Stimulated activated CD8-positive, alpha-beta memory T cell treated with anti-CD3 and anti-CD28 coated beads, Interleukin-7, amount 100 ng/mL, for 4 hours (primary cell): Measurements from ENCODE around the gene RECQL.

Experiments used
- DNase-seq, 2 donors: peaks; one replicate each; pipeline ENCODE4 v3.0.0-alpha.2; 2020; ENCODE audit warnings: low read depth in 2 of 2

The RECQL gene, protein sequence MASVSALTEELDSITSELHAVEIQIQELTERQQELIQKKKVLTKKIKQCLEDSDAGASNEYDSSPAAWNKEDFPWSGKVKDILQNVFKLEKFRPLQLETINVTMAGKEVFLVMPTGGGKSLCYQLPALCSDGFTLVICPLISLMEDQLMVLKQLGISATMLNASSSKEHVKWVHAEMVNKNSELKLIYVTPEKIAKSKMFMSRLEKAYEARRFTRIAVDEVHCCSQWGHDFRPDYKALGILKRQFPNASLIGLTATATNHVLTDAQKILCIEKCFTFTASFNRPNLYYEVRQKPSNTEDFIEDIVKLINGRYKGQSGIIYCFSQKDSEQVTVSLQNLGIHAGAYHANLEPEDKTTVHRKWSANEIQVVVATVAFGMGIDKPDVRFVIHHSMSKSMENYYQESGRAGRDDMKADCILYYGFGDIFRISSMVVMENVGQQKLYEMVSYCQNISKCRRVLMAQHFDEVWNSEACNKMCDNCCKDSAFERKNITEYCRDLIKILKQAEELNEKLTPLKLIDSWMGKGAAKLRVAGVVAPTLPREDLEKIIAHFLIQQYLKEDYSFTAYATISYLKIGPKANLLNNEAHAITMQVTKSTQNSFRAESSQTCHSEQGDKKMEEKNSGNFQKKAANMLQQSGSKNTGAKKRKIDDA

DNA sequence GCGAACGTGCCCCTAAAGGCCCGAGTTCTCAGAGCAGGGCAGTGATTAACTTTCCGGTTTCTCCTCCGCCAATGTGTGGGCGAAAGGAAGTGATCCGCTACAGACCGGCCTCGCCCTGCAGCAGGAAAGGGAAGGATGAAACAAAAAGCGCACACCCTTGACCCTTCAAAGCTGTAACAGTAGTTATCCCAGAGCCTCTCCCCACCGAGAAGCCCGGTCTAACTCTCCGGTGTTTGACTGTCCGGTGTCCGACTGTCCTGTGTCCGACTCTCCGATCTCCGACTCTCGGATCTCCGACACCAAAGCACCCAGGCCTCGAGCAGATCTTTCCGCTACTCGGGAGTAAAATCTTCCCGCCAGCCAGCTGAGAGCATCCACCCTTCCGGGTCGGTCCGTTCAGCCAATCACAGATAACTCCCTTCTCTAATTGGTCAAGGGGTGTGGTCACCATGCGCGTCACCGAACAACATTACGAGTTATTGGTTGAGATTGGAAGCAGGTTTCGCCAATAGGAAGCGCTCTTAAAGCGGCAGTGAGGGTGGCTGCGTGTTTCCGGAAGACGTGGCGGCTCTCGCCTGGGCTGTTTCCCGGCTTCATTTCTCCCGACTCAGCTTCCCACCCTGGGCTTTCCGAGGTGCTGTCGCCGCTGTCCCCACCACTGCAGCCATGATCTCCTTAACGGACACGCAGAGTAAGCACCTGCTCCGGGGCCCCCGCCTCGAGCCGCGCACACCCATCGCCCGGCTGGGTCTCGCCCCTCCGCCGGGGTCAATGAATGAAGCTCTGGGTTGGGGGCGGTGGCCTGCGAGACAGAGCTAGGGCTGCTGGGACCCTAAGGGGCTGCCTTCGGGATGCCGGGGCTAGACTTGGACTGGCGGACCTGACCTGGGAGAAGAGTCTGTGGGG lies at the start of gene RECQL, which contains the start of gene GOLT1B:
TSS of gene RECQL (minus strand) at position 378 of the 906 bp plus-strand sequence. CDS start 2,065 bp downstream, outside the sequence.
TSS of gene GOLT1B (plus strand) at position 532 of the 906 bp plus-strand sequence. CDS start at position 667, 135 bp downstream.
- peak; percentile 81 to 90 for DNase-seq

DNA sequence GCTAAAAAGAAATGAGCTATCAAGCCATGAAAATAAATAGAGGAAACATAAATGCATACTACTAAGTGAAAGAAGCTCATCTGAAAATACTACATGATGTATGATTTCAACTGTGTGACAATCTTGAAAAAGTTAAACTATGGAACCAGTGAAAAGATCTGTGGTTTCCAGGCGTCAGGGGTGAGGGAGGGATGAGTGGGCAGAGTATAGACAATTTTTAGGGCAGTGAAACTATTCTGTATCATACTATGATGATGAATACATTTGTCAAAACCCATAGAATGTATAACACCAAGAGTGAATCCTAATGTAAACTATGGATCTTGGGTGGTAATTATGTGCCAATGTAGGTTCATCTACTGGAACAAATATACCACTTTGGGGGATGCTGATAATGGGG lies 46.0 kb upstream of the RECQL start:
- no peak for DNase-seq

DNA sequence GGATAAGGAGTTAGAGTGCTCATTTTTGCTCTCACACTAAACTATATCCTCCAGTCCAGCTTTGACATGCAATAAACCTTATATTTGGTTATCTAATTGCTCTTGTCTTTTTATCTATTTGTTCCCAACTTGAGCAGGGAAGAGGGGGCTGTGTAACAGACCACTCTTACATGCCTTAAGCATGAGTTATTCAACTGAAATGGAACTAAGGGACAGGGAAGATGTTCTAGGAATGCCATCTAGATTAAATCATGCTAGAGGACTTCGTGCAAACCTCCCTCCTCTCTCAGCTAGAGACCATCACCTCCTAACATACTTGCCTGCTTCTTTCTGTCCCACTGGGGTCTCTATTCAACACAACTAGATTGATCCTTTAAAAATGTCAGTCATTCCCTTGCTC lies 45.3 kb upstream of the RECQL start:
- no peak for DNase-seq

DNA sequence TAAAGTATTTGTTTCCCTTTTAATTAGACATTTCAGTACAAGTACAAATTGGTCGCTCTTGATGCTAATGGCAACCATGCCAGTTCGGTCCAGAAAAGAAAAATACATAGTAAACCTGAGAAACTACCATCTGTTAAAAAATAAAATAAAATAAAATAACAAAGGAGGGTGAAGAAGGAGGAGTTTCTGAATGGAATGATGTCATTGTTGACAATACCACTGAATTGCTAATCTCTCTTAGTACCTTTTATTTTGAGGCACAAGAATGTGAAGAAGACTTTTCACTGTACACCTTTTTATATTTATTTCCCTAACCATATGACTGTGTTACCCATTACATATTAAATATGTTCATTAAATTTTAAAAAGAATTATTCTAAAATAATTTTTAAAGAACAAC lies 44.1 kb upstream of the RECQL start:
- no peak for DNase-seq

DNA sequence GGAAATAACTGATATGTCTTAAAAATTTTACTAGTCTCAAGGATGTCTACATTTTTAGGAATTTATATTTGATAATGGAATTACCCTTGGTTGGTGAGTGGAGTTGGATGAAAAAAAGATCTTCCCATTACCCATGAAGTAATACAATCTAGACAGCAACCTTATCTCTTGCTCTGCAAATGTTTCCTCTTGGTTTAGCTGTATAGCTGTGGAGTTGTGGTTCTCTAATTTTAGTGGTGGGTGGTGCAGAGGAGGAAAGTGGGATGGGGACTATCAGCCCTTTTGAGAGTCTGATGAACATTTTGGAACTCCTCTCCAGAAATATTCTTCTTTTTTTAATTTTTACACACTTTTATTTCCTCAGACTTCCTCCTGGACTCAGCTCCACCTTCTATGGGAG lies 41.7 kb upstream of the RECQL start:
- DNase-seq = no peak

DNA sequence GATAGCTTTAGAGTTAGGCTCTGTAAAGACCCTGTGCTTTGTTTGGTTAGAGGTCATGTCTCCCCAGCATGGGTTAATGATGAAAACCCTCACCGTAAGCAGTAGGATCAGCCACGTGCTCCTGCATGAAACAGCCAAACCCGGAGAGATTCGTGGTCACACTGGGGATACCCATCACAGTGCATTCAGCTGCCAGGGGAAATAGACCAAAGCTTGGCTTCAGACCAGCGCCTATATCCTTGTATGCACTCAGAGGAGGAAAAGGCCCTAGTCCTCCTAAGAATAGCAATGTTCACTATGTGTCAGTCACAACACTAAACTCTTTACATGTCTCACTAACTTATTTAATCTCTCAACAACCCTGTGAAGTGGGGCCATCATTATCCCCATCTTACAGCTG lies 41.0 kb upstream of the RECQL start:
- DNase-seq = no peak

DNA sequence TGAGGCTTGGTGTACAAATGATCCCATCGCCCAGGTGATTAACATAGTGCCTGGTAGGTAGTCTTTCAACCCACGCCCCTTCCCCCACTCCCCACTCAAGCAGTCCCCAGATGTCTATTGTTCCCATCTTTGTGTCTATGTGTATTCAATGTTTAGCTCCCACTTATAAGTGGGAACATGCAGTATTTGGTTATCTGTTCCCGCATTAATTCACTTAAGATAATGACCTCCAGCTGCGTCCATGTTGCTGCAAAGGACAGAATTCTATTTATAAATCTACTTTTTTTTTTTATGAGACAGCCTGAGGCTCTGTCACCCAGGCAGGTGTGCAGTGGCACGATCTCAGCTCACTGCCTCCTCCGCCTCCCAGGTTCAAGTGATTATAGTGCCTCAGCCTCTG lies 40.3 kb upstream of the RECQL start:
- DNase-seq = no peak

DNA sequence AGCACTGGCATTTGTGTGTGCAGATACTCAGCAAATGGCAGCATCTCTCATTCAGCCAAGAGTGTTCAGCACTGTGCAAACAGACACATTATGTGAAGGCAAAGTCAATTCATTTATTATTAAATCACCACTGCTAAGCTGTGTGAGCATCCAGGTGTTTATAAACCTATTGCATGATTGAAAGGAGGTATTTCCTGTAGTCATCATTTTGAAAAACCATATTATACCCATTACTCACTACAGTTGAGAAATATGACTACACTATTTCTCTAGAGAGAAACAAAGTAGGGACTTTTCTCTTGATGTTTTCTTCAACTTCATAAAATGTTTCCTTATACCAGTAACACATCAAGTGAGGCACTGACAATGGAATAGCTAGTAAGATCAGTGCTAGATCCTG lies 38.4 kb upstream of the RECQL start:
- DNase-seq = no peak

DNA sequence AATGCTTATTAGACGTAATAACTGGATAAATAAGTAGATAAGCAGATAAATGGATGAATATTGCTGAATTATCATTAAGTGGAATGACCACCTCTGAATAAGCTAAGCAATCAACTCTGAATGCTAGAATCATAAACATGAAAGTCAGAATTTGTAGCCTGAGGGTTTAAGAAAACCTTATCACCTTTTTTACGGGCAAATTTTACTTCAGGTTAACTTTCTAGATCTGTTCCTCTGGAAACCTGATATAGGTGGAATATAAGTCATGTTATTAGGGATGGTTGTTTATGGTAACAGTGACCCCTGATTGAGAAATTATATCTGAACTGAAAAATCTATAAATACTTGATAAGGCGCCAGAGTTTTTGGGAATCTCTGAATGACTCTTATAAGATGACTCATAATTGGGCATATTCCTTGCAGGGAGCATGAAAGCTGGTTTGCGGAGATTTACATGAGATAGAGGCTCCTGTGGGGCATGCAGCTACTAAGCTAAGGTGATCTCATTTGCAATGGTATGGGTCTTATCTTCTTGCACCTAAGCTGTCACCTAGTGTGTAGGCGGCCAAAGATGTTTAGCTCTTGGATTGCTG lies 36.7 kb upstream of the RECQL start:
- DNase-seq = no peak

DNA sequence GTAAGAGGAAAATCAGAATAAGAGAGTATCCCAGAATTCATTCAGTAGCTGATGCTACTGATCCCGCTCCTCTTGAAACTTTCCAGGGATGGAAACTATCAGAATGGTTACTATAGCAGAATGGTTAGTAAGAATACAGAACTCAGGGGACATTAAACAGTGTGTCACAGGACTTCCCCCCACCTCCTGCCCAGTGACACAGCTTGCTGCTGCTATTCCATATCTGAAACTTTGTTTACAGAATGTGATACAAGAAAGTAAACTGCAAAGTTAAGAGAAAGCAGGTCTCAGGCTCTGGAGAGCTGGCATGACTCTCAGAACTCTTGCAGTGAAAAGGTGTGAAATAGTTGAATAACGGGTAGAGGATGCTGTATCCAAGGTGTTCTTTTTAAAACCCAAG lies 28.0 kb upstream of the RECQL start:
- no peak for DNase-seq

DNA sequence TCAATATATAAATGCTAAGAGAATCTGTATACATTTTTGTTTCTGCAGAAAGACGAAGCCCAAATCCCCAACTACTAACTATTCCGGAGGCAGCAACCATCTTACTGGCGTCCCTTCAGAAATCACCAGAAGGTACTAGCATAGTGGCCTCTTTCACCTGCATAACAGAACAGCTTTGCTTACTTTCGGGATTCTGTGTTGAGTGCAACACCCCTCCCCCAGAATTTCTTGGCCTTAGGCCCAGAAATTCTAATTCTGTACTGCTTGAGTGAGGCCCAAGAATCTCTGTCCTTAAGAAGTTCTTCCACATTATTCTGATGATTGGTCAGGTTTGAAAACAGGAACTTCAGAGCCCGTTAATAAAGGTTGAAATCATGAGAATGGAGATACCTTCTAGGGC lies 27.5 kb upstream of the RECQL start:
- DNase-seq = no peak

DNA sequence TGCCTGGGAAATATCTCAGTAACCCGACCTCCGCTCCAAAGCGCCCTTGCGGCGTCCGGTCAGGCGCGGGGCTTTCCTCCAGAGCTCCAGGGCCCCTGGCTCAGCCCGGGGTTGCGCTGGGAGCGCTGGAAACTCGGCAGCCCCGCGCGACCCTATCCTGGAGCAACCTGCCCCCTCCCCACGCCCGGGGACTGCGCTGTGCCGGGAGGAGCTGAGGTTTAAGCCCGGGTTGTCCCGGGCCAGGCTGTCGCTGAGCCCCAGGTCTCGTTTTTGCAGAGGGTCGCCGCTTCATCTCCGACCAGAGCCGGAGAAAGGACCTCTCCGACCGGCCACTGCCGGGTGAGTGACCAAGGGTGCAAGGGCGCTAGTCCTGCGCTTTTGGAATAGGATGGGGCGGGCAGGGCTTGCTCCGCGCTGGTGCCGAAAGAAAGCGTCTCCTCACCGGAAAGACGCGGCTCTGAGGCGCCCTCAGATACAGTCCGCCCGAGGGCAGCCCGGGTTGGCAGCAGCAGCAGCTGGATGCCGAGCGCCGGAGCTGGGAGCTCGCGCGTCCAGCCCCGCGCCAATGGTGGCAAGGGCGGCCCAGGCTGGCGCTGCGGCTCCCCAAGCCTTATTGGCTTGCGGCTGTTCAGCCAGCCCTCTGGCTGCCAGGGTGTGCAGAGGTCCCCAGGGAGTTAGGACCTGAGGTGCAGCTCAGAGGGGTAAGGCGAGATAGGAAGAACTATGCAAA lies 26.2 kb upstream of the RECQL start:
- peak in 1 of 2 donors; percentile 28 for DNase-seq

DNA sequence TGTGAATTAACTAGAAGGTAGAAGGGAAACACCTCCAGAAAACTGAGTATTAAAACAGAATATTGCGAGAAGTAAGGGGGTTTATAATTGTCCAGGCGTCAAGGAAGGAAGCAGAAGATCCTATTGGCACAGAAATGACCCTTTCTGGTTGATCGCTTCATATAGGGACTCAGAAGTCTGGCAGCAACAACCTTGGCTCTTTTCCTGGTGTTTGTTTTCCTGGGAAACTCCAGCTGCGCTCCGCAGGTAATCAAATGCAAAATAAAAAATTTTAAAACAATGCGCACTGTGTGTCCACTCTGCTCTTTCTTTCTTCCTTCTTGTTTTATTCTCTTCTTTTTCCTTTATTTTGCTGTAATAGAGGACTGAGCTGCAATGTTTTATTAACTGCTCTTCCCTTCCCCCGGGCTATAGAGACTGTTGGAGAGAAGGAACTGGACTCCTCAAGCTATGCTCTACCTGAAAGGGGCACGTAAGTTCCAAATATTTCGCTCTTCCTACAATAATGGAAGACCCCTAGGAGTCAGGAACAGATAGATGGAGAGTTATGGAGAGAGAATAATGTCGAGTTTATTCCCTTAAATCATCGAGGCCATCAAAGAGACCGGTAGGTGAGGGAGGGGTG lies 25.4 kb upstream of the RECQL start:
- DNase-seq = no peak

DNA sequence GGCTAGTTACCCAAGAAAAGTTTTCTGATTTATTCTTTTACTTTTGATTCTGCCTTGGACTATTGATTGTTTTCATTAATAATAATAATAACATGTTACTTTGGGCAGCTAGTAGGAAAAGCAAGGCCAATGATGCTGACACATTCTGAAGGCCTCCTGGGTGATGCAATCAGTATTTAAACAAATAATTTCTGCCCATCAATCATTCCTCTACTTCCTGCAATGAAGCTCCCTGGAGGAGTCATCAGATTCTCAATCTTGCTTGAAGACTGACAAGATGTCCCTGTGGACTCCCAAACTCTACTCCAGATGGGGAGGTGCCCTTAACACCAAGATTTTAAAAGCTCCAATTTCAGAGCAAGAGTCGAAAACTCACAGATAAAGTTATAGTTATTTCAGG lies 24.6 kb upstream of the RECQL start, which contains the start of gene SPX:
TSS of gene SPX (plus strand) at position 244 of the 400 bp plus-strand sequence. CDS start 177 bp downstream, outside the sequence.
- no peak for DNase-seq

DNA sequence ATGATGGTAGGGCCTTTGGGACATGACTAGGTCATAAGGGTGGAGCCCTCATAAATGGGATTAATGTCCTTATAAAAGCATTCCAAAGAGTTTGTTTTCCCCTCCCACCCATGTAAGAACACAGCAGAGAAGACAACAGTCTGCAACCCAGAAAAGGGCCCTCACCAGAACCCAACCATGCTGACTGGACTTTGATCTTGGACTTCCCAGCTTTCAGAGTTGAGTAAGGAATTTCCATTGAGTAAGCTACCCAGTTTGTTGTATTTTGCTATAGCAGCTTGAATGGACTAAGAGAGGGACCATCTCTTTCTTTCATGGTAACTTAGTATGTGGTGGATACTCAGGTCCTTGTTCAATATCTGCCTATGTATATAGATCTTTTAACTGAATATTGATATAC lies 21.7 kb upstream of the RECQL start:
- no peak for DNase-seq

DNA sequence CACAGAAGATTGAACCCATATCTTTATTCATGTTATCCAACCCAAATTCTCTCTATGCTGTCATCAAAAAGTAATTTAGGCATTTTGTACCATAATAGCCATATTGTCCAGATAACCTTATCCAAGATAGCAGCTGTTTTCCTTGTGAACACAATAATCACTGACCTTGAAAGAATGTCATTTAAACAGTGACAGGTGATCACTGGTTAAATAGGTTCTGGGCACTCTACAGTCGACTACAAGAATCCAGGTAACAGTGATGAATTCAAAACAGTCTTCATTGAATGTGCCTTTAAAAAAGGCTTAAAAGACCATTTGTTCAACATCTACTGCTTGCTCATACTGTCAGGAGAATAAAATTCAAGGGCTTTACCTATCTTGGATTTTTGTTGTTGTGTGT lies 20.1 kb upstream of the RECQL start:
- no peak for DNase-seq

DNA sequence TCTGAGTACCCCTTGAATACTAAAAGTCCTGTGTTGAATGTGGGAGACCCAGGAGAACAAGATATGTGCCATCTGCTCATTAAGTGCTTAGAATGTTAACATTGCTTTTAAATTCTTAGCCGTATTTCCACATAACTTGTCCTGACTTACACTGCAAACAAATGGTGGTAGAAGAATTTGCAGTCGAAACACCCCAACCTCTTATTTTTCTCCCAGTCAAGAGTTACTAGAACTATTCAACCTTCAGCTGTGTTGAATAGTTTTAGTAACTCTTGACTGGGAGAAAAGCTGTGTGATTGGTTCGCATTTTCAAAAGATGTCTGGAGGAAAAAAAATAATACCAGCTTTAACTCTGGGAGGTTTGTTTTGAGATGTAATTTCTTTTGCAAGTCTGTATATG lies 17.0 kb upstream of the RECQL start:
- no peak for DNase-seq

DNA sequence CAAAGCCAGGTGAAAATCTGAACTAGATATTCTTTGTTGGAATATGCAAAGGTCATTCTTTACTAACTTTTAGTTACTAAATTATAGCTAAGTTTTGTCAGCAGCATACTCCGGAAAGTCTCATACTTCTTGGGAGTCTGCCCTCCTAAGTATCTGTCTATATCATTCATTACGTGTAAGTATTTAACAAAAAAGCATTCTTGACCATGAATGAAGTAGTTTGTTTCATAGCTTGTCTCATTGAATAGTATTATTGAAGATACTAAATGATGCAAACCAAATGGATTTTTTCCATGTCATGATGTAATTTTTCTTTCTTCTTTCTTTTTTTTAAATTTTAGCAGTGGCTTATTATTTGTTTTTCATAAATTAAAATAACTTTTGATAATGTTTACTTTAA lies 14.8 kb upstream of the RECQL start:
- no peak for DNase-seq

DNA sequence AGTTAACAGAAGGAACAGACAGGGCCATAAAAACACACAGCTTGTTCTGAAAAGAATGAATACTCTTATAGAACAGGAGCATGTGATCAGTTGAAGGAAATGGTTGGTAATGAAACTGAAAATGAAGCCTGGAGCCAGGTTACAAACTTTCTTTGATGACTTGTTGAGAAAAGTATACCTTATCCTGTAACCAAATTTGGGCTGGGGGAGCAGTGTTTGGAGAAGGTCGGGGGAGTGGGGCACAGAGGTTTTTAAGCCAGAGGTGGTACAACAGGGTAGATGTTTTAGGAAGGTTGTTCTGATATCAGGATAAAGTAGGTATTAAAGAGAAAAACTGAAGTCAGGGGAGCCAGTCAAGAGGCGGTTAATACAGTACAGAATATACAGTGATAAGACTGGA lies 8.3 kb upstream of the RECQL start:
- DNase-seq = no peak

DNA sequence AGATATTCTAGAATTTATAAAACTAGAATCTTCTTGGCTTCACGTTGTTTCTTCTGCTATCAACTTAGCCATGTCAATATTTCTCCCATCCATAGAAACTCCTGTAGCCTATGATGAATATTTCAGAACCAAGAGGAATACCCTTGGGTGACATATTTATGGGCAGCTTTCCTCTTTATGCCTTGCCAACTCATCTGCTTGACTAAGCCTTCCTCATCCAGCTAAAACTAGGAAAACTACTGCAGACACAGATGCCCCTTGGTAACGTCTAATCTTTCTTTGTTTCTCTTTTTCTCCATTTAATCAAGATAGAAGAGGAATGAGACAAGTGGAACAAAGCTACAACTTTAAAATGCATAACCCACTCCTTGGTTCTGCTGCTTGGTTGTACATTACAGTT lies 6.4 kb upstream of the RECQL start:
- no peak for DNase-seq

DNA sequence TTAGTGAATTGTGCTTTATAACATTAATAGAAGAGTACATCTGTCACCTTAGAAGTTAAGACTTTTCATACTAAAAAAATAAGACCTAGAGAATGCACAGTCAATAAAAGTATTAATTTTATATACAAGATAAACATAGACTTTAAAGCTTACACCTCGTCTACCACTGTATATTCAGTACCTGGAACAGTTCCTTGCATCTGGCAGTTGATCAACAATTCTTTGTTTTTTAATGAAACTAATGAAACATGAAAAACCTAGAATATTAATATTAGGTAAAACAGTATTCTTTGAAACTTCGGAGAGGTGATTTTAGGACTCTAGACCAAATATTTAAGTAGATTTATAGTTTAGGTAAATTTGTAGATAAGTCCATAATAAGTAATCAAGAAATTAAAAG lies 4.5 kb upstream of the RECQL start:
- DNase-seq = no peak
